OCI-LY3 (cell line): Measurements from ENCODE around the gene LMAN2L.

Experiments used
- H2AFZ ChIP-seq: fragments of 200-600, 300-600 bp; shearing (Covaris generic); 2 replicates; pipeline ENCODE4 v1.6.0; 2014; ENCODE audit warnings: antibody characterized with exemption, low read depth, low read length
- H3K27ac ChIP-seq: fragments of 200-600, 300-600 bp; sonication (generic); 2 replicates; pipeline ENCODE4 v1.5.1; 2014; ENCODE audit warnings: mild to moderate bottlenecking, low read length, moderate library complexity, mixed read lengths
- H3K27me3 ChIP-seq: fragments of 200-600, 300-600 bp; sonication (generic); 2 replicates; pipeline ENCODE4 v1.6.1; 2014; ENCODE audit warnings: low read depth, low read length, mixed read lengths
- H3K36me3 ChIP-seq: fragments of 200-600, 300-600 bp; sonication (generic); replicated peaks from 2 replicates; pipeline ENCODE3; 2014; ENCODE audit warnings: low read depth, low read length, mixed read lengths
- H3K4me1 ChIP-seq: fragments of 300-600, 200-600 bp; sonication (generic); 2 replicates; pipeline ENCODE4 v1.6.1; 2014; ENCODE audit warnings: low read length, mixed read lengths
- H3K4me2 ChIP-seq: fragments of 200-600, 300-600 bp; sonication (generic); 2 replicates; pipeline ENCODE4 v1.6.1; 2014; ENCODE audit warnings: low read length, mixed read lengths
- H3K4me3 ChIP-seq: fragments of 300-600, 200-600 bp; sonication (generic); 2 replicates; pipeline ENCODE4 v1.5.1; 2014; ENCODE audit warnings: antibody characterized with exemption, mild to moderate bottlenecking, low read length, moderate library complexity
- H3K79me2 ChIP-seq: fragments of 300-600, 200-600 bp; shearing (Covaris generic); 2 replicates; pipeline ENCODE4 v1.6.1; 2014; ENCODE audit warnings: mild to moderate bottlenecking, low read length, mixed read lengths
- H3K9ac ChIP-seq: fragments of 300-600, 200-600 bp; shearing (Covaris generic); 2 replicates; pipeline ENCODE4 v1.6.0; 2014; ENCODE audit warnings: mild to moderate bottlenecking, low read length, moderate library complexity
- H3K9me3 ChIP-seq: fragments of 200-600, 300-600 bp; shearing (Covaris generic); 2 replicates; pipeline ENCODE4 v1.6.1; 2014; ENCODE audit warnings: low read length, mixed read lengths; ENCODE audit not compliant: insufficient read depth
- H4K20me1 ChIP-seq: fragments of 200-600, 300-600 bp; sonication (generic); 2 replicates; pipeline ENCODE4 v1.6.1; 2016; ENCODE audit warnings: low read length, mixed read lengths; ENCODE audit not compliant: insufficient read depth
- EZH2phosphoT487 ChIP-seq: fragments of 200-600 bp; shearing (Covaris generic); IDR thresholded peaks from 2 replicates; pipeline ENCODE4 v1.6.1; 2018; ENCODE audit warnings: antibody characterized with exemption, mixed run types, low read depth
- TF ChIP-seq, protein P1 (sequence below): fragments of 200-600, 300-600 bp; sonication (generic); IDR thresholded peaks from 2 replicates; pipeline ENCODE4 v1.5.1; 2014; ENCODE audit warnings: antibody characterized with exemption, low read length, low read depth

The LMAN2L gene

DNA sequence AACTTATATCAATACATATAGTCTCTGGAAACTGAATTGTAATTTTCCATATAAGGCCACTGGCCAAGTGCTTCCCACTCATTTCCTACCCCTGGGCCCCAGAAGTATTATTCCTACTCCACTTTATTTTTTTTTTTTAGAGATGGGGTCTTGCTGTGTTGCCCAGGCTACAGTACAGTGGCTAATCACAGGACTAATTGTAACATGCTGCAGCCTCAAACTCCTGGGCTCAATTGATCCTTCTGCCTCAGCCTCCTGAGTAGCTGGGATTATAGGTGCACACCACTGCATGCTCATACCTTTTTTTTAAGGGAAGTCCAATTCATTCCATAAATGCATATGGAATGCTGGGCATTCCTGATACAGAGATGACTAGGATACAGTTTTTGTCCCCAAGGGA lies 14.5 kb upstream of the LMAN2L start:
- H3K36me3 ChIP-seq, result no peaks in the 10 kb centered on the region
- H3K79me2 ChIP-seq, result no peaks in the 10 kb centered on the region
- no peak overlapping the region for H2AFZ ChIP-seq
- no peaks in the 10 kb centered on the region for H3K9me3 ChIP-seq
- no peak for TF ChIP-seq EZH2phosphoT487
- TF ChIP-seq, protein P1, sequence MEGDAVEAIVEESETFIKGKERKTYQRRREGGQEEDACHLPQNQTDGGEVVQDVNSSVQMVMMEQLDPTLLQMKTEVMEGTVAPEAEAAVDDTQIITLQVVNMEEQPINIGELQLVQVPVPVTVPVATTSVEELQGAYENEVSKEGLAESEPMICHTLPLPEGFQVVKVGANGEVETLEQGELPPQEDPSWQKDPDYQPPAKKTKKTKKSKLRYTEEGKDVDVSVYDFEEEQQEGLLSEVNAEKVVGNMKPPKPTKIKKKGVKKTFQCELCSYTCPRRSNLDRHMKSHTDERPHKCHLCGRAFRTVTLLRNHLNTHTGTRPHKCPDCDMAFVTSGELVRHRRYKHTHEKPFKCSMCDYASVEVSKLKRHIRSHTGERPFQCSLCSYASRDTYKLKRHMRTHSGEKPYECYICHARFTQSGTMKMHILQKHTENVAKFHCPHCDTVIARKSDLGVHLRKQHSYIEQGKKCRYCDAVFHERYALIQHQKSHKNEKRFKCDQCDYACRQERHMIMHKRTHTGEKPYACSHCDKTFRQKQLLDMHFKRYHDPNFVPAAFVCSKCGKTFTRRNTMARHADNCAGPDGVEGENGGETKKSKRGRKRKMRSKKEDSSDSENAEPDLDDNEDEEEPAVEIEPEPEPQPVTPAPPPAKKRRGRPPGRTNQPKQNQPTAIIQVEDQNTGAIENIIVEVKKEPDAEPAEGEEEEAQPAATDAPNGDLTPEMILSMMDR, result no peak
- H3K4me3 ChIP-seq, result no peak overlapping the region
- no peaks in the 10 kb centered on the region for H4K20me1 ChIP-seq
- no peaks in the 10 kb centered on the region for H3K4me1 ChIP-seq
- H3K27ac ChIP-seq, result no peak overlapping the region
- no peak overlapping the region for H3K4me2 ChIP-seq
- H3K27me3 ChIP-seq, result no peaks in the 10 kb centered on the region
- no peak overlapping the region for H3K9ac ChIP-seq

DNA sequence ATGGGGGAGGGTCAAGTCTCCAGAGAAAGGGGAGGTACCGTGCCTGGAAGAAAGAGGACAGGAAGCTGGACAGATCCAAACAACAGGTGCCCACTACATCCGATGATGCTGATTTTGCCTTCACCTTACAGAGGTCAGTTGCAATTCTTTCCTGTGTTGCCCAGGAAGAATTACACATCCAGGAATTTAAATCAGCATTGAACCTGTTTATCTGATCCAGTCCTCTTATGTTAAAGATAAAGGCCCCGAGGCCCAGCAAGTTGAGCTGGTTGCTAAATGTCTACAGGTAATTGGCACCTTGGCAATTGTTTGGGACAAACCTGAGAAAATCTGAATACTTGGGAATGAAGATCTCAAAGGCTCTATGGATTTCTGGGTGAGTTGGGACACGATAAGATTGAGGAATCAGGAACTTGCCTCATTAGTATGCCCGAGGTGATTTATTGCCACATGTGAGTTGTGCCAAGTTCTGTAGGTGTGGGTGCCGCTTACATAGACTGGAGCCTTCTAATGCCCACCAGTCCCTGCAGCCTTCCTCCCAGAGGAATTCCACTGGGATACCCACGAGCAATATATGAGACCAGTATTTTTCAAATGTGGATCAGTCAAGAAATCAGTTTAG lies 13.9 kb upstream of the LMAN2L start:
- Histone ChIP-seq H3K9ac (no peak overlapping the region), H3K4me3 (no peak overlapping the region), H3K27me3 (no peaks in the 10 kb centered on the region), H3K4me2 (no peak overlapping the region), H3K9me3 (no peaks in the 10 kb centered on the region), H4K20me1 (no peaks in the 10 kb centered on the region), H2AFZ (no peak overlapping the region), H3K36me3 (no peaks in the 10 kb centered on the region), H3K4me1 (no peaks in the 10 kb centered on the region), H3K27ac (no peak overlapping the region), H3K79me2 (no peaks in the 10 kb centered on the region)
- TF ChIP-seq, protein P1, result no peak
- no peak for TF ChIP-seq EZH2phosphoT487

DNA sequence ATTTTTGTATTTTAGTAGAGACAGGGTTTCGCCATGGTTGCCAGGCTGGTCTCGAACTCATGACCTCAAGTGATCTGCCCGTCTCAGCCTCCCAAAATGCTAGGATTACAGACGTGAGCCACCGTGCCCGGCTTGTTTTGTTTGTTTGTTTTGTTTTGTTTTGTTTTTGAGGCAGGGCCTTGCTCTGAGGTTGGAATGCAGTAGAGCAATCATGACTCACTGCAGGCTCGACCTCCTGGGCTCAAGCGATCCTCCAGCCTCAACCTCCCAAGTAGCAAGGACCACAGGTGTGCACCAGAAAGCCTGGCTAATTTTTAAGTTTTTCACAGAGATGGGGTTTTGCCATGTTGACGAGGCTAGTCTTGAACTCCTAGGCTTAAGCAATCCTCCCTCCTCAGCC lies 11.9 kb upstream of the LMAN2L start:
- Histone ChIP-seq H3K79me2 (no peaks in the 10 kb centered on the region), H2AFZ (no peak overlapping the region), H3K36me3 (no peaks in the 10 kb centered on the region), H3K4me1 (no peaks in the 10 kb centered on the region), H3K9ac (no peak overlapping the region), H4K20me1 (no peaks in the 10 kb centered on the region), H3K27me3 (no peaks in the 10 kb centered on the region; the same call in 1 of the 2 replicates), H3K27ac (no peak overlapping the region), H3K9me3 (no peaks in the 10 kb centered on the region), H3K4me2 (no peak overlapping the region), H3K4me3 (no peak overlapping the region)
- TF ChIP-seq EZH2phosphoT487, result no peak
- TF ChIP-seq, protein P1, result no peak

DNA sequence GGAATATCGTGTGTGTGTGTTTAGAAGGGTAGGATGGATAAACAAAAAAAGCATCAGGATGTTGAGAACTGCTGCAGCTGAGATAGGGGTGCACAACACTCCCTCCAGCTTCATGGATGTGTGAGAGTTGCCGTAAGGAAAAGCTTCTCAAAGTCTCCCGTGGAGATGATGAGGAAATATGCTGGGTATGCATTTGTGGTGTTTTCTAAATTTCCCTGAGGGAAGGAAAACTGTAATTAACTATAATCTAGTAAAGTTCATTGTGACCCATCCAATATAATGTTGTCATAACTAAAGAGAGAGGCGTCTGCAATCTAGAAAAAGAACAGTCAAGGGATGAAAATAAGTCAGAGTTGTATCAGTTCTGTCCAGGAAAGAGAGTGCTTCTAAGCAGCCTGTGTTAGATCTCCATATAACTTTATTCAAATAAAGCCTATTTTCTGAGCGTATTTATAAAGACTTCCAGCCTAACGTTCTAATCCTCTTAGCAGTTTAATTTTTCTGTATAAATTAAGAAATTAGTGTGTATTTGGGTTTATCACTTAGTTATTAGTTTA lies 7.3 kb upstream of the LMAN2L start:
- Histone ChIP-seq H4K20me1 (no peaks in the 10 kb centered on the region), H3K27me3 (no peaks in the 10 kb centered on the region; the same call in 1 of the 2 replicates), H3K79me2 (no peaks in the 10 kb centered on the region), H2AFZ (no peak overlapping the region), H3K4me2 (no peak overlapping the region), H3K4me1 (no peaks in the 10 kb centered on the region), H3K9ac (no peak overlapping the region), H3K4me3 (no peak overlapping the region), H3K36me3 (no peaks in the 10 kb centered on the region), H3K27ac (no peak overlapping the region), H3K9me3 (no peaks in the 10 kb centered on the region)
- no peak for TF ChIP-seq EZH2phosphoT487
- TF ChIP-seq, protein P1, result no peak
